ENCODE results near the gene THAP11. TPM values are rescaled to one million over a fixed set of nuclear protein-coding genes. Genes with fewer than 3 reads are reported as not detected.

Gene THAP11
- total and polyA plus RNA-seq, 2 of the 13 experiments (the other 11 are each of a cell fraction or from before 2014, with no cell fraction given), result 44.2 to 53.4 TPM

DNA sequence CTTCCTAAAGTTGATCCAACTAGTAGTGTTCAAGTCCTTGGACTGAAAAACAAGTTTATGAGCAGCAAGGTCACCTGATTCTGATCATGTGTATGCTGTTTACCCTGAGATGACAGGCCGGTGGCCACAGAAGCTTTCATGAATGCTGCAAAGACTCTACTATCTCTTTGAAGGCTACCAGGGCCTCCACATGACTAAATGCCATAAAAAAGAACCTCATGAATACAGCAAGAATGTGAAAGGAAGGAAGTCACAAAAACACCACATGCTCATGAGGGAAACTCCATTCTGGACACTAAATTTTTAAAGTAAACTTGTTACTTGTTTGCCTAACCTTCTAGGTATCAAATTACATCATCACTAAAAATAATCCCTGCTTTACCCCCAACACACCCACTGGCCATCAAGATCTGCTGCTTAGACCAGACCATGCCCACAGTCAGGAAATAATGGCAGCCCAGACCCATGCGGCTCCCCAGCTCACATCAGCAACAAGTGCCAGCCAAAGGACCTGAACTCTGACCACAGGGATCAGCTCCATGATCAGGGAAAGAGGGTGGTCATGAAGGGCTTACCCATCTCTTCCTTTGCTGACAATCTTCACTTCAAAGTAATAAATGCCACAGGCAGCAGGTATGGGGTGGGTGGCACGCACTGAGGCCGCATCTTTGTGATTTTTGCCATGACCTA, 37.1 kb upstream of the THAP11 start (continued):
- TF ChIP-seq, protein P1, sequence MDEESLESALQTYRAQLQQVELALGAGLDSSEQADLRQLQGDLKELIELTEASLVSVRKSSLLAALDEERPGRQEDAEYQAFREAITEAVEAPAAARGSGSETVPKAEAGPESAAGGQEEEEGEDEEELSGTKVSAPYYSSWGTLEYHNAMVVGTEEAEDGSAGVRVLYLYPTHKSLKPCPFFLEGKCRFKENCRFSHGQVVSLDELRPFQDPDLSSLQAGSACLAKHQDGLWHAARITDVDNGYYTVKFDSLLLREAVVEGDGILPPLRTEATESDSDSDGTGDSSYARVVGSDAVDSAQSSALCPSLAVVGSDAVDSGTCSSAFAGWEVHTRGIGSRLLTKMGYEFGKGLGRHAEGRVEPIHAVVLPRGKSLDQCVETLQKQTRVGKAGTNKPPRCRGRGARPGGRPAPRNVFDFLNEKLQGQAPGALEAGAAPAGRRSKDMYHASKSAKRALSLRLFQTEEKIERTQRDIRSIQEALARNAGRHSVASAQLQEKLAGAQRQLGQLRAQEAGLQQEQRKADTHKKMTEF (CRISPR knock-in tag; IDR thresholded peaks at IDR 0.05), result peak; percentile 44; the same call in 1 of the 2 replicates
- no peak for TF ChIP-seq ZNF225 (CRISPR knock-in tag; IDR thresholded peaks at IDR 0.05)
- no peak for TF ChIP-seq SRF (IDR thresholded peaks at IDR 0.05; ENCODE audit: low read depth, low read length)
- TF ChIP-seq, protein P2, sequence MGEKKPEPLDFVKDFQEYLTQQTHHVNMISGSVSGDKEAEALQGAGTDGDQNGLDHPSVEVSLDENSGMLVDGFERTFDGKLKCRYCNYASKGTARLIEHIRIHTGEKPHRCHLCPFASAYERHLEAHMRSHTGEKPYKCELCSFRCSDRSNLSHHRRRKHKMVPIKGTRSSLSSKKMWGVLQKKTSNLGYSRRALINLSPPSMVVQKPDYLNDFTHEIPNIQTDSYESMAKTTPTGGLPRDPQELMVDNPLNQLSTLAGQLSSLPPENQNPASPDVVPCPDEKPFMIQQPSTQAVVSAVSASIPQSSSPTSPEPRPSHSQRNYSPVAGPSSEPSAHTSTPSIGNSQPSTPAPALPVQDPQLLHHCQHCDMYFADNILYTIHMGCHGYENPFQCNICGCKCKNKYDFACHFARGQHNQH (CRISPR knock-in tag; IDR thresholded peaks at IDR 0.05), result no peak
- TF ChIP-seq ZNF235 (CRISPR knock-in tag; IDR thresholded peaks at IDR 0.05; ENCODE audit: borderline replicate concordance), result no peak
- TF ChIP-seq ZNF263 (CRISPR knock-in tag; IDR thresholded peaks at IDR 0.05), result no peak
- no peak for TF ChIP-seq FOXM1 (CRISPR knock-in tag; IDR thresholded peaks at IDR 0.05)
- 0 out of 2 replicates have a peak, but pooled peaks have one; percentile 11 for TF ChIP-seq ISL2 (CRISPR knock-in tag; IDR thresholded peaks at IDR 0.05)

DNA sequence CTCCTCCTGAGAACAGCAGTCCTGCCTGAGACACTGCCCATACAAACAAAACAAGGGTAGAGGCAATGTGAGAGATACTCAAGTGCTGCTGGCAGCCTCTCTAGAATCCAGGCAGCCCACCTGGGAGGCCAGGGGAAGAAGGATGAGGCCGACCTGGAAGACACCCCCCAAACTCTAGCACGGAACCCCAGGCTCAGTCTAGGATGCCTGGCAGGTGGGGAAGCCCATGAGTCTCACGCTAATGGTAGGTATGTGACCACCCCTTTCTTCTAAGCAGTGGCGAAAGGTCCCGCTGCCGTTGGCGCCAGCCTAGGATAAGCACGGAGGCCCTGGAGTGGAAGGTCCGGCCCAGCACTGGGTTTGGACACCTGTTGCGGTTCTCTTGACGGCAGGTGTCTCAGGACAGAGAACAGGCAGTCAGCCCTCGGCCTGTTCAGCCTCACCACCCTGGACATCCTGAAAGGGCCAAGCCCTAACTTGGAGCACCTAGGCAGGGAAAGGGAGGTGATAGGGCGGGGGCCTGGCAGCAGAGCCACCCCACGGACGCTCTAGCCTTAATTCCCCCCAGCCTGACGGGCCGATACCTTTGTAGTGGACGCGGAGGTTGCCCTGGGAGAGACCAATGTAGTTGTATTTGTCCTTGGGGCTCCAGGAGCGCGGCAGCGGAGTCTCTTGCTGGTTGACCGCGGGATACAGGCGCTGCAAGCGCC, 36.2 kb upstream of the THAP11 start:
- in situ Hi-C loops (cut with HindIII; ENCODE audit: extremely low pct_ligation_motif_present, low pct_unique_long_range_greater_than_20kb) (loop anchor here (5.0 kb wide), 1 partner anchor 139 kb away; the partner anchor contains the start of genes C16orf86 and ENKD1), intact Hi-C loops (cut with micrococcal nuclease; ENCODE audit: unreplicated experiment) (loop anchor here (2.0 to 5.0 kb wide), 2 partner anchors 89 to 133 kb away; partner anchors contain the start of gene GFOD2)
- Histone ChIP-seq H3K36me3 (replicated peaks in 1 of 2; ENCODE audit: control insufficient read depth in 1 of 2, insufficient read depth in 2 of 2, low read length in 2 of 2) (peaks cover 4 to 23% of the 10 kb centered on the region in 2 experiments), H4K20me1 (ENCODE audit: insufficient read depth, low read length) (peaks cover 8% of the 10 kb centered on the region), H3K4me3 (replicated peaks in 1 of 3; ENCODE audit: insufficient read depth in 1 of 3, low read depth in 2 of 3, low read length in 3 of 3) (peak overlapping the region; percentile 92 to 98 (median 98)), H3K27ac (ENCODE audit: extremely low read length, insufficient read depth, low read length) (peak overlapping the region; percentile 72), H3K9ac (ENCODE audit: insufficient read depth, low read depth, low read length) (peak overlapping the region; percentile 96), H3K4me1 (ENCODE audit: insufficient read depth, low read length) (peaks cover 42% of the 10 kb centered on the region), H2AFZ (ENCODE audit: low read length) (no peak overlapping the region), H3K4me2 (ENCODE audit: low read depth, low read length) (peak overlapping the region; percentile 81), H3K27me3 (ENCODE audit: control insufficient read depth in 1 of 2, insufficient read depth in 2 of 2, low read length in 2 of 2) (no peaks in the 10 kb centered on the region; a peak in 1 of 5 replicates), H3K79me2 (ENCODE audit: insufficient read depth, low read length) (peaks cover 47% of the 10 kb centered on the region), H3K9me3 (ENCODE audit: low read length) (no peaks in the 10 kb centered on the region)
- WGBS (ENCODE audit: low lambda C conversion rate), result under 1% methylated on average over 15 of the region's 26 CpGs
- POLR2A ChIA-PET, result interaction anchor here (0.8 to 2.3 kb wide), 24 partner anchors 8 to 984 kb away, joined by 3 to 18 read pairs (median 6); partner anchors contain the start of genes ATP6V0D1, C16orf86, CTCF and ENKD1
- BruUV-seq (replicated peaks), result no TSS peak
- DNase-seq (ENCODE audit: low spot score), result no peak
- FAIRE-seq, result no peak
- CTCF ChIA-PET (ENCODE audit: low intra/inter-chr PET ratio, low total read pairs), result interaction anchor here (1.8 kb wide), 1 partner anchor 11 kb away, joined by 11 read pairs; no protein-coding TSS in a partner anchor
- ATAC-seq, result peak; percentile 14
- TF ChIP-seq KLF15 (CRISPR knock-in tag; IDR thresholded peaks at IDR 0.05; ENCODE audit: borderline replicate concordance) (0 out of 2 replicates have a peak, but pooled peaks have one; percentile 36), ZNF614 (CRISPR knock-in tag; IDR thresholded peaks at IDR 0.05; ENCODE audit: borderline replicate concordance) (peak; percentile 56; the same call in 1 of the 2 replicates), FUBP1 (CRISPR knock-in tag; IDR thresholded peaks at IDR 0.05; ENCODE audit: borderline replicate concordance) (0 out of 2 replicates have a peak, but pooled peaks have one; percentile 35), STAT5B (CRISPR knock-in tag; IDR thresholded peaks at IDR 0.05) (no peak), ZNF850 (CRISPR knock-in tag; conservative IDR thresholded peaks at IDR 0.05) (no peak), ZNF3 (CRISPR knock-in tag; IDR thresholded peaks at IDR 0.05) (peak; percentile 39; the same call in 1 of the 2 replicates), GLI4 (CRISPR knock-in tag; IDR thresholded peaks at IDR 0.05; ENCODE audit: borderline replicate concordance) (peak; percentile 96; the same call in 1 of the 2 replicates), TBP (CRISPR knock-in tag; IDR thresholded peaks at IDR 0.05) (0 out of 2 replicates have a peak, but pooled peaks have one; percentile 9), SP5 (CRISPR knock-in tag; IDR thresholded peaks at IDR 0.05; ENCODE audit: borderline replicate concordance, low read depth) (no peak)

Measured in HepG2 (cell line).